Measurements from ENCODE around the gene MBNL1. TPM values are rescaled to one million over a fixed set of nuclear protein-coding genes. Genes with fewer than 3 reads are reported as not detected.

Gene MBNL1
- total RNA-seq, 4 donors from 2014 or later = 261 to 429 (median 389) TPM

DNA sequence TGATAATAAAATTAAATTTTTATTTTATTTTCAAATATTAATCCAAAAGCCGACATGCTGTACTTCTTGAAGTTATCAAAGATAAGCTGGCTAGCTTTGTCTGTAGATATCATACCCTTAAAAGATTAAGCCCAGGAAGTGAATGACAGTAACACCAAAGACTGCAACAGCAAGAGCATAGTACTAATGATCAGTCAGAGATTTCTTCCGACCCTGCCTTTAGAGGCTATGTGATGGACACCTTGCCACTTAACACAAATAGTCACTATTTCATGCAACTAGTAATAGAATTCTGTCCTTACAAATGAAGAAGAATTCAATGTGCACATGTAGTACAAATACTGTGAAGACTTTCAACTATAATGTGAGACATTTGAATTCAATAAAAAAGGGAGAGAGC is 9.3 kb upstream of the MBNL1 start:
- no peaks in the 10 kb centered on the region for H3K9me3 ChIP-seq
- H3K27ac ChIP-seq = peak overlapping the region in 3 of 4 donors; percentile 26 to 71 (median 38)
- no peaks in the 10 kb centered on the region for H3K27me3 ChIP-seq
- TF ChIP-seq POLR2A (IDR thresholded peaks at IDR 0.05) = no peak
- TF ChIP-seq, protein P1, sequence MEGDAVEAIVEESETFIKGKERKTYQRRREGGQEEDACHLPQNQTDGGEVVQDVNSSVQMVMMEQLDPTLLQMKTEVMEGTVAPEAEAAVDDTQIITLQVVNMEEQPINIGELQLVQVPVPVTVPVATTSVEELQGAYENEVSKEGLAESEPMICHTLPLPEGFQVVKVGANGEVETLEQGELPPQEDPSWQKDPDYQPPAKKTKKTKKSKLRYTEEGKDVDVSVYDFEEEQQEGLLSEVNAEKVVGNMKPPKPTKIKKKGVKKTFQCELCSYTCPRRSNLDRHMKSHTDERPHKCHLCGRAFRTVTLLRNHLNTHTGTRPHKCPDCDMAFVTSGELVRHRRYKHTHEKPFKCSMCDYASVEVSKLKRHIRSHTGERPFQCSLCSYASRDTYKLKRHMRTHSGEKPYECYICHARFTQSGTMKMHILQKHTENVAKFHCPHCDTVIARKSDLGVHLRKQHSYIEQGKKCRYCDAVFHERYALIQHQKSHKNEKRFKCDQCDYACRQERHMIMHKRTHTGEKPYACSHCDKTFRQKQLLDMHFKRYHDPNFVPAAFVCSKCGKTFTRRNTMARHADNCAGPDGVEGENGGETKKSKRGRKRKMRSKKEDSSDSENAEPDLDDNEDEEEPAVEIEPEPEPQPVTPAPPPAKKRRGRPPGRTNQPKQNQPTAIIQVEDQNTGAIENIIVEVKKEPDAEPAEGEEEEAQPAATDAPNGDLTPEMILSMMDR (IDR thresholded peaks at IDR 0.05) = no peak
- H3K4me3 ChIP-seq = no peak overlapping the region
- peaks cover 0 to 30% (median 8%) of the 10 kb centered on the region in 4 donors for H3K4me1 ChIP-seq
- no peak for DNase-seq
- no peaks in the 10 kb centered on the region for H3K36me3 ChIP-seq

DNA sequence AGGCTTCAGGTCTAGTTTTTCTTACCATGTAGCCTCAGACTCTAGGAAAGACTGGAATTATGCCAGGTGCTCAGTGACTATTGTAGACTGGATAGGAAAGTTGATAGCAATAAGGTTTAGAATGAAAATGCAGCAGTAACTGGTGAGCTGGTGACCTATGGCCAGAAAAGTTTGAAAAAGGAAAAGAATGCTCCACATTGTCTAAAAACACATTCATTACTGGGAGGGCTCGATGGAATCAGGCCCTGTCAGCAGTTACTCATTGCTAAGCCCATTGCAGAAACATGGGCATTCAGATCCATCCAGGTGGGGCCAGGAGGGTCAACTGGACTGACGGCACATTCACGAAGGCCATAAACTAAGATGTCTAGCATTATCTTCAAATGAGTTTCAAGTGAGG is 8.7 kb upstream of the MBNL1 start:
- no peak overlapping the region for H3K4me3 ChIP-seq
- peaks cover 0 to 30% (median 8%) of the 10 kb centered on the region in 4 donors for H3K4me1 ChIP-seq
- H3K27me3 ChIP-seq = no peaks in the 10 kb centered on the region
- peak overlapping the region in 2 of 4 donors; percentile 26 to 38 for H3K27ac ChIP-seq
- no peaks in the 10 kb centered on the region for H3K36me3 ChIP-seq
- no peak for DNase-seq
- no peak for TF ChIP-seq POLR2A (IDR thresholded peaks at IDR 0.05)
- TF ChIP-seq, protein P1 (IDR thresholded peaks at IDR 0.05) = no peak
- no peaks in the 10 kb centered on the region for H3K9me3 ChIP-seq

DNA sequence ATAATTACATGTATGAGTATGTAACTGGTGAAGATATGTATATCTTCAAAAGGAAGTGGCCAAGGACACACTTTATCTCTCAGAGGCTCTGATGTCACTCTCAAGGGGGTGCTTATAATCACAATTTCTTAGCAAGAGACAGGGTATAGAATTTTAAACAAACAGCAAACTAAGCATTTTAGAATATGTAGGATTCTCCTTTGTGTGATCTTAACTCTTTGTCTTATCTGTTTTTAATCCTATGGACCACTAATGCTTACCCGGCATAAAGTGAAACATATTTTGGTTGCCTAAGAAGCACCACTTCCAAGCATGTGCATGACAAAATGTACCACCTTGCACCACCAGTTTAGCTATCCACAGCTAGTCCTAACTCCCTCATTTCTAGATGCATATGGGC is 8.2 kb upstream of the MBNL1 start:
- Histone ChIP-seq H3K9me3 (no peaks in the 10 kb centered on the region), H3K27me3 (no peaks in the 10 kb centered on the region), H3K36me3 (no peaks in the 10 kb centered on the region), H3K4me3 (no peak overlapping the region), H3K27ac (no peak overlapping the region), H3K4me1 (peaks cover 0 to 30% (median 8%) of the 10 kb centered on the region in 4 donors)
- no peak for TF ChIP-seq POLR2A (IDR thresholded peaks at IDR 0.05)
- TF ChIP-seq, protein P1 (IDR thresholded peaks at IDR 0.05) = no peak
- no peak for DNase-seq

DNA sequence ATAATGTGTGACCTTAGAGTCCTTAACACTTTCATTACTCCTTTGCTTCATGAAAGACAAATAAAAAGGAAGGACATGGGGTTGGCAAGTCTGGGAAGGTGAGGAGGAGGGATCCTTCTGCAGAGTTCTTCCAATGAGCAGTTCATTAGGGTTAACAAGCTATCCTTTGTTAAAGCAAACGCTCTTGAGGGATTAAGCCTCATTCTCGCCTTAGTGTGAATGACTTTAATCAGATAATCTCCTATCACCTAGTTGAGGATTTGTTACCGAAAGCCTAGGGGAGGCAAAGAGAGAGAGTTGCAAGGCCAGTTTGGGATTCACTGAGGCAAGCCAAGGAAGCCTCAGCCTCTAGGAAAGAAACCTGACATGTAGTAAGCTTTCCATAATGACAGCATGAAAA is 7.4 kb upstream of the MBNL1 start:
- Histone ChIP-seq H3K9me3 (no peaks in the 10 kb centered on the region), H3K4me1 (peaks cover 0 to 25% (median 10%) of the 10 kb centered on the region in 4 donors), H3K36me3 (no peaks in the 10 kb centered on the region), H3K27me3 (no peaks in the 10 kb centered on the region), H3K27ac (no peak overlapping the region), H3K4me3 (no peak overlapping the region)
- DNase-seq = no peak
- TF ChIP-seq POLR2A (IDR thresholded peaks at IDR 0.05) = no peak
- TF ChIP-seq, protein P1 (IDR thresholded peaks at IDR 0.05) = no peak

DNA sequence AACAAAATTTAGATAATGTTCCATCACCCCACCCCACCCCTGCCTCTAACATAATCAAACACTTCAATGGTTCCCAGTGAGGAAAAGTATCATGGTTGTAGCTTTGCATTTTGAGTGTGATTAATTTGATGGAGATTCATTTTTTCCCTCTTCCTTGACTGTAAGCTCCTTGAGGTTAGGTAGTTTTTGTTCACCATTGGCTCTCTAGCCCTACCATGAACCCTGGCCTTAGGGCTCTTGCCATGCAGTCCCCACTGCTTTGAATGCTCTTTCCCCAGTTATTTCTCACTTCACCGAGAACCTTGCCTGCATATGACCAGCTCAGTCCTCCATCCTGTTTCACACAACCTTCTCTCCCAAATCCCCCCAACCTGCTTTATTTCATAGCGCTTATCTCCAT is 5.0 kb upstream of the MBNL1 start:
- H3K9me3 ChIP-seq = no peaks in the 10 kb centered on the region
- no peak overlapping the region for H3K27ac ChIP-seq
- H3K4me3 ChIP-seq = no peak overlapping the region
- no peaks in the 10 kb centered on the region for H3K27me3 ChIP-seq
- no peak for TF ChIP-seq POLR2A (IDR thresholded peaks at IDR 0.05)
- DNase-seq = no peak
- peaks cover 0 to 30% (median 9%) of the 10 kb centered on the region in 4 donors for H3K4me1 ChIP-seq
- no peaks in the 10 kb centered on the region for H3K36me3 ChIP-seq

DNA sequence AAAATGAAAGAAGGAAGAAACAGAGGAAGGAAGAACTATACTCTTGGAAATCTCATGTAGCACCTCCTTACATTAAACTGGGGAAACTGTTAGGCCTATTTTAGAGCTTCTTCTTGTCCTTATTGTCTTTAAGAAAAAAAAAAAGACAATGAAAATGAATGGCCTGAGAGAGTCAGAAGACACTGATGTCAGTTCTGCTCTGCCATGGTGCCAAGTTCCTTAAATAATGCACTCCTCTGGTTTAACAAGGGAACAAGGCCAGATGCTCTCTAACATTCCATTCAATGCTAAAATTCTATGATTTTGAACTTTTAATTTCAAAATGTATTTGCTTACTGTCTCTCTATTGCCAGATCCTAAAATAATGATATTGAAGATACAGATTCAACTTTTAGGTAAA is 4.4 kb upstream of the MBNL1 start:
- Histone ChIP-seq H3K4me3 (no peak overlapping the region), H3K27me3 (no peaks in the 10 kb centered on the region), H3K4me1 (peaks cover 0 to 24% (median 8%) of the 10 kb centered on the region in 4 donors), H3K27ac (peak overlapping the region in 1 of 4 donors; percentile 10), H3K9me3 (no peaks in the 10 kb centered on the region), H3K36me3 (no peaks in the 10 kb centered on the region)
- DNase-seq = no peak
- TF ChIP-seq, protein P1 (IDR thresholded peaks at IDR 0.05) = no peak
- TF ChIP-seq POLR2A (IDR thresholded peaks at IDR 0.05) = no peak
